Lower leg skin (tissue), 4 donors: Measurements from ENCODE around the gene GLRX5. TPM values are rescaled to one million over a fixed set of nuclear protein-coding genes. Genes with fewer than 3 reads are reported as not detected.

Source experiments
- DNase-seq, 2 donors: peaks; one replicate each; pipeline ENCODE4 v3.0.0-alpha.2; 2019; ENCODE audit warnings: low spot score in 2 of 2
- H3K4me3 ChIP-seq: fragments of 200-600 bp; sonication (generic); 2 replicates; pipeline ENCODE4 v1.5.1; 2017; ENCODE audit warnings: mild to moderate bottlenecking, low read depth; ENCODE audit not compliant: poor library complexity, severe bottlenecking
- CTCF ChIP-seq, 3 donors: fragments of 450-650 bp; IDR thresholded peaks; one replicate each; pipeline ENCODE4 v1.5.1; 2016; ENCODE audit warnings: antibody characterized with exemption in 3 of 3, mild to moderate bottlenecking in 3 of 3, moderate library complexity in 2 of 3
- POLR2A ChIP-seq, 2 donors: fragments of 450-650 bp; IDR thresholded peaks; one replicate each; pipeline ENCODE4 v1.6.1; 2016 to 2017; ENCODE audit warnings: antibody characterized with exemption in 2 of 2, mild to moderate bottlenecking in 1 of 2, moderate library complexity in 1 of 2
- WGBS, 2 donors: methylation state at CpG; one replicate each; pipeline ENCODE4 v1.1.5; 2018; 5-methylcytosine and 5-hydroxymethylcytosine counted together
- intact Hi-C: fragments of 100-400 bp; cut with DNase I; formaldehyde crosslinking; loops from one replicate; pipeline ENCODE4 v1.15.0; 2023; ENCODE audit warnings: low total_unique reads
- total RNA-seq, 4 donors: library from RNA; depleted of rRNA; stranded (reverse); fragments of >200 nt; gene quantifications; one replicate each; pipeline ENCODE4 v1.1.0, GENCODE V29; 2016

The GLRX5 gene
- total RNA-seq, 4 donors from 2014 or later: 26.4 to 34.6 (median 33.9) TPM

- intact Hi-C loops: no loop called here
- peak in 1 of 2 donors; percentile 63 for DNase-seq
- no peak overlapping the region for H3K4me3 ChIP-seq
- WGBS, 2 donors: 75 to 83% methylated on average over 11 of the region's 11 CpGs
- no peak for TF ChIP-seq POLR2A (IDR thresholded peaks at IDR 0.05)
Measured at GRCh38 chr14:95557291-95557690, 22.4 kb downstream of the GLRX5 start.

GRCh38 chr14:95557832-95558231 is 23.0 kb downstream of the GLRX5 start:
- no peak overlapping the region for H3K4me3 ChIP-seq
- TF ChIP-seq POLR2A (IDR thresholded peaks at IDR 0.05) (no peak), CTCF (IDR thresholded peaks at IDR 0.05) (no peak)
- no peak for DNase-seq
- intact Hi-C loops: no loop called here
- 66 to 68% methylated on average over 2 of the region's 2 CpGs for WGBS, 2 donors

GRCh38 chr14:95559203-95559602 is 24.4 kb downstream of the GLRX5 start:
- 45 to 51% methylated on average over 6 of the region's 6 CpGs for WGBS, 2 donors
- no peak for DNase-seq
- intact Hi-C loops: no loop called here
- TF ChIP-seq POLR2A (IDR thresholded peaks at IDR 0.05): no peak
- no peak for TF ChIP-seq CTCF (IDR thresholded peaks at IDR 0.05)
- no peak overlapping the region for H3K4me3 ChIP-seq

GRCh38 chr14:95561001-95561412 is 26.2 kb downstream of the GLRX5 start:
- 10 to 12% methylated on average over 14 of the region's 14 CpGs for WGBS, 2 donors
- no peak overlapping the region for H3K4me3 ChIP-seq
- DNase-seq: peak; percentile 78 to 96
- intact Hi-C loops: loop anchor here (5.0 to 10.0 kb wide), 2 partner anchors 214 to 431 kb away; no protein-coding TSS in a partner anchor
- peak in 1 of 3 donors; percentile 69 for TF ChIP-seq CTCF (IDR thresholded peaks at IDR 0.05)
- no peak for TF ChIP-seq POLR2A (IDR thresholded peaks at IDR 0.05)

GRCh38 chr14:95562892-95563685 is 28.2 kb downstream of the GLRX5 start:
- no peak for DNase-seq
- intact Hi-C loops: loop anchor here (5.0 to 10.0 kb wide), 2 partner anchors 212 to 429 kb away; no protein-coding TSS in a partner anchor
- WGBS, 2 donors: 75 to 81% methylated on average over 18 of the region's 18 CpGs
- no peak overlapping the region for H3K4me3 ChIP-seq
- TF ChIP-seq POLR2A (IDR thresholded peaks at IDR 0.05) (no peak), CTCF (IDR thresholded peaks at IDR 0.05) (no peak)

- WGBS, 2 donors: 32 to 44% methylated on average over 4 of the region's 4 CpGs
- no peak for TF ChIP-seq POLR2A (IDR thresholded peaks at IDR 0.05)
- no peak for TF ChIP-seq CTCF (IDR thresholded peaks at IDR 0.05)
Measured at GRCh38 chr14:95564060-95564459, 29.2 kb downstream of the GLRX5 start.

More at GRCh38 chr14:95564060-95564459, 29.2 kb downstream of the GLRX5 start:
- DNase-seq: no peak
- H3K4me3 ChIP-seq: no peak overlapping the region
- intact Hi-C loops: loop anchor here (5.0 to 10.0 kb wide), 2 partner anchors 211 to 428 kb away; no protein-coding TSS in a partner anchor
